ENCODE measurements around the gene CNTN1. TPM values are rescaled to one million over a fixed set of nuclear protein-coding genes. Genes with fewer than 3 reads are reported as not detected.

CNTN1 gene
- total RNA-seq, 2 experiments from 2014 or later: not detected

DNA sequence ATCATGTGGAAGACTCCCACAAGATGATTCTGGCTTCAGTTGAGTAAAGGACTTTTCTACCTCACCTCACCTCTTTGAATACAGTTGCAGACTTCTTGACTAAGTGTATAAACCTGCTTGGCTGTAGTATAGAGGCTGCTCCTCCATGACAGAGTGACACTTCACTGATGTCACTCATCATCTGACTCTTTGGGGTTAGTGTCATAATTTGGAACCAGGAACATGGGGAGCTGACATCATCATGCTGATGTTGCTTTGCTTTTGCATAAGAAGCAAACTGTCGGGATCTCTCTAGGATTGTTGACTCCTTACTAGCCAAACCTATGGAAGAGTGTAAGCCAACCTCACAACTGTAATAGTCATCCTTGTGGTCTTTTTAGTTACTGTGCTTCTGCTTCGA, 420.7 kb downstream of the CNTN1 start:
- no peak overlapping the region for H3K4me3 ChIP-seq (ENCODE audit: low read length)
- TF ChIP-seq, protein P1, sequence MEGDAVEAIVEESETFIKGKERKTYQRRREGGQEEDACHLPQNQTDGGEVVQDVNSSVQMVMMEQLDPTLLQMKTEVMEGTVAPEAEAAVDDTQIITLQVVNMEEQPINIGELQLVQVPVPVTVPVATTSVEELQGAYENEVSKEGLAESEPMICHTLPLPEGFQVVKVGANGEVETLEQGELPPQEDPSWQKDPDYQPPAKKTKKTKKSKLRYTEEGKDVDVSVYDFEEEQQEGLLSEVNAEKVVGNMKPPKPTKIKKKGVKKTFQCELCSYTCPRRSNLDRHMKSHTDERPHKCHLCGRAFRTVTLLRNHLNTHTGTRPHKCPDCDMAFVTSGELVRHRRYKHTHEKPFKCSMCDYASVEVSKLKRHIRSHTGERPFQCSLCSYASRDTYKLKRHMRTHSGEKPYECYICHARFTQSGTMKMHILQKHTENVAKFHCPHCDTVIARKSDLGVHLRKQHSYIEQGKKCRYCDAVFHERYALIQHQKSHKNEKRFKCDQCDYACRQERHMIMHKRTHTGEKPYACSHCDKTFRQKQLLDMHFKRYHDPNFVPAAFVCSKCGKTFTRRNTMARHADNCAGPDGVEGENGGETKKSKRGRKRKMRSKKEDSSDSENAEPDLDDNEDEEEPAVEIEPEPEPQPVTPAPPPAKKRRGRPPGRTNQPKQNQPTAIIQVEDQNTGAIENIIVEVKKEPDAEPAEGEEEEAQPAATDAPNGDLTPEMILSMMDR (IDR thresholded peaks at IDR 0.05): no peak
- H3K36me3 ChIP-seq (ENCODE audit: insufficient read depth, low read length): no peaks in the 10 kb centered on the region
- Mint-ChIP-seq H3K4me3 (no peak overlapping the region), H3K27me3 (no peaks in the 10 kb centered on the region), H3K27ac (no peak overlapping the region), H3K4me1 (ENCODE audit: low read depth) (no peaks in the 10 kb centered on the region), H3K9me3 (peaks cover 2% of the 10 kb centered on the region), H3K36me3 (ENCODE audit: low read depth) (no peaks in the 10 kb centered on the region)
- H3K4me1 ChIP-seq (ENCODE audit: insufficient read depth, low read length): no peaks in the 10 kb centered on the region
- ChIA-PET CTCF (no interaction called here), POLR2A (no interaction called here)
- no peaks in the 10 kb centered on the region for H3K9me3 ChIP-seq (ENCODE audit: control insufficient read depth in 1 of 2, insufficient read depth in 1 of 2, low read length in 2 of 2)
- ATAC-seq (ENCODE audit: poor library complexity) (no peak), DNase-seq (no peak)
- intact Hi-C loops (cut with DNase I, micrococcal nuclease): no loop called here
- no peak overlapping the region for H3K27ac ChIP-seq (ENCODE audit: low read depth in 1 of 2, low read length in 2 of 2)
- H3K27me3 ChIP-seq (ENCODE audit: control insufficient read depth in 1 of 2, insufficient read depth in 2 of 2, low read length in 2 of 2): no peaks in the 10 kb centered on the region

DNA sequence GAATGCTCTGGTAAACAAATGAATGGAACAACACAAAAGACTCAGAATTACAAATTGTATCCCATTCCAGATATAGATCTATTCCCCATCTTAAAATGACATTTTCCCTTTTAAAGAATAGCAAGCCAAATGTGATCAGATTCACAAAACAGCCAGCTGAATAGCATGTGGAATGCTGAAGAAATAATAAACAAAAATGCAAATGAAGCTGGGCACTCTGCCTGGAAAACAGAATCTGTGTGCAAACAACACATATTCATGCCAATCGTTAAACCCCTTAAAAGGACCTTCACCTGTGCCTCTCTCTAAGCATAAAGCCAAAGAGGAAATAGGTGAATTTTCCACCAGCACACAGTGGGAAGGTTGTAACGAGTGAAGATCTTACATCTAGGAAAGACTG, 428.0 kb downstream of the CNTN1 start:
- H3K27me3 ChIP-seq (ENCODE audit: control insufficient read depth in 1 of 2, insufficient read depth in 2 of 2, low read length in 2 of 2): no peaks in the 10 kb centered on the region
- intact Hi-C loops (cut with DNase I, micrococcal nuclease): no loop called here

DNA sequence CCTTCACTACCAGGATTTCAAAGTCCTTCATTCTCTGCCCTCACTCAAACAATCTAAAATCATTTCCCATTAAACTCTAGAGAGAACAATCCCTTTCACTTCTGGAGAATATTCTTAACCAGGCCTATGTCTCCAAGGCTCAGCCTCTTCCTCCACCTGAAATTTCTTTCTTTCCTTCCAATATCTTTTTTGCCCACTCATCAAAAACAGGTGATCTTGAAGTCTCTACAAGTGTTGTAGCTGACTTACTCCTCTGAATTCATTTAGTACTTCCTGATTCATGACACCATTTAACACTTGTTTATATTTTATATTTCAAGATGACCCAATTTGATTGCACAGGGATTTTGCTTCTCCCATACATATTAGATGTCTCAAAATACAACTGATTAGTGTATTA, 429.1 kb downstream of the CNTN1 start:
- Histone ChIP-seq H3K27ac (ENCODE audit: low read depth in 1 of 2, low read length in 2 of 2) (no peak overlapping the region), H3K4me3 (ENCODE audit: low read length) (no peak overlapping the region), H3K4me1 (ENCODE audit: insufficient read depth, low read length) (no peaks in the 10 kb centered on the region), H3K27me3 (ENCODE audit: control insufficient read depth in 1 of 2, insufficient read depth in 2 of 2, low read length in 2 of 2) (no peaks in the 10 kb centered on the region), H3K36me3 (ENCODE audit: insufficient read depth, low read length) (no peaks in the 10 kb centered on the region), H3K9me3 (ENCODE audit: control insufficient read depth in 1 of 2, insufficient read depth in 1 of 2, low read length in 2 of 2) (no peaks in the 10 kb centered on the region)
- TF ChIP-seq, protein P1 (IDR thresholded peaks at IDR 0.05): no peak
- H3K4me1 Mint-ChIP-seq (ENCODE audit: low read depth): no peaks in the 10 kb centered on the region
- DNase-seq (no peak), ATAC-seq (ENCODE audit: poor library complexity) (no peak)
- H3K27ac Mint-ChIP-seq: no peak overlapping the region
- H3K36me3 Mint-ChIP-seq (ENCODE audit: low read depth): no peaks in the 10 kb centered on the region
- ChIA-PET POLR2A (no interaction called here), CTCF (no interaction called here)
- no peak overlapping the region for H3K4me3 Mint-ChIP-seq
- intact Hi-C loops (cut with DNase I, micrococcal nuclease): no loop called here
- no peaks in the 10 kb centered on the region for H3K9me3 Mint-ChIP-seq
- no peaks in the 10 kb centered on the region for H3K27me3 Mint-ChIP-seq

More for the DNA sequence above, 428.0 kb downstream of the CNTN1 start:
- CTCF ChIA-PET: no interaction called here
- no peak overlapping the region for H3K4me3 ChIP-seq (ENCODE audit: low read length)
- ATAC-seq (ENCODE audit: poor library complexity) (no peak), DNase-seq (no peak)
- no peaks in the 10 kb centered on the region for H3K9me3 Mint-ChIP-seq
- H3K27me3 Mint-ChIP-seq: no peaks in the 10 kb centered on the region
- TF ChIP-seq, protein P1 (IDR thresholded peaks at IDR 0.05): no peak
- H3K36me3 ChIP-seq (ENCODE audit: insufficient read depth, low read length): no peaks in the 10 kb centered on the region
- no peak overlapping the region for H3K4me3 Mint-ChIP-seq
- POLR2A ChIA-PET: no interaction called here
- no peaks in the 10 kb centered on the region for H3K4me1 ChIP-seq (ENCODE audit: insufficient read depth, low read length)
- no peaks in the 10 kb centered on the region for H3K9me3 ChIP-seq (ENCODE audit: control insufficient read depth in 1 of 2, insufficient read depth in 1 of 2, low read length in 2 of 2)
- H3K27ac ChIP-seq (ENCODE audit: low read depth in 1 of 2, low read length in 2 of 2): no peak overlapping the region
- no peak overlapping the region for H3K27ac Mint-ChIP-seq
- no peaks in the 10 kb centered on the region for H3K4me1 Mint-ChIP-seq (ENCODE audit: low read depth)
- H3K36me3 Mint-ChIP-seq (ENCODE audit: low read depth): no peaks in the 10 kb centered on the region
